CD14-positive monocyte (primary cell): ENCODE measurements around the gene FNDC3B. TPM values are rescaled to one million over a fixed set of nuclear protein-coding genes. Genes with fewer than 3 reads are reported as not detected.

Experiments used
- DNase-seq, 3 donors: peaks; one replicate each; pipeline ENCODE4 v3.0.0-alpha.2; 2011 to 2022
- H2AFZ ChIP-seq: 2 replicates; pipeline ENCODE4 v1.6.0; 2012; ENCODE audit warnings: mild to moderate bottlenecking, low read depth, low read length, inconsistent platforms; ENCODE audit not compliant: insufficient read depth, poor library complexity, severe bottlenecking
- H3K27ac ChIP-seq, 2 donors: 1 replicate in 1 of 2; 2 replicates in 1 of 2; pipeline ENCODE4 v1.5.1; 2012 to 2013; ENCODE audit warnings: low read length in 2 of 2, control low read depth in 1 of 2, inconsistent platforms in 1 of 2, low read depth in 1 of 2, mild to moderate bottlenecking in 1 of 2
- H3K27me3 ChIP-seq, 2 donors: one replicate each; pipeline versions ENCODE4 v1.6.0 to v1.6.1; 2011 to 2013; ENCODE audit warnings: low read length in 2 of 2; ENCODE audit not compliant: control insufficient read depth in 2 of 2, insufficient read depth in 2 of 2
- H3K36me3 ChIP-seq, 2 donors: replicated peaks in 1 of 2; 1 replicate in 1 of 2; 2 replicates in 1 of 2; pipeline versions ENCODE4 v1.5.1 to v1.6.1; 2012 to 2013; ENCODE audit warnings: low read length in 2 of 2, control low read depth in 1 of 2, inconsistent platforms in 1 of 2, mild to moderate bottlenecking in 1 of 2; ENCODE audit not compliant: insufficient read depth in 2 of 2, control insufficient read depth in 1 of 2
- H3K4me1 ChIP-seq, 2 donors: 1 replicate in 1 of 2; 2 replicates in 1 of 2; pipeline versions ENCODE4 v1.5.1 to v1.6.1; 2012 to 2013; ENCODE audit warnings: low read length in 2 of 2, control low read depth in 1 of 2, inconsistent platforms in 1 of 2, mild to moderate bottlenecking in 1 of 2, moderate library complexity in 1 of 2; ENCODE audit not compliant: insufficient read depth in 2 of 2, control insufficient read depth in 1 of 2
- H3K4me2 ChIP-seq: replicated peaks from 2 replicates; pipeline ENCODE3; 2012; ENCODE audit warnings: low read length, moderate library complexity, mild to moderate bottlenecking; ENCODE audit not compliant: poor library complexity, severe bottlenecking; ENCODE audit errors: extremely low read depth
- H3K4me3 ChIP-seq, 3 experiments: fragments of 200-600 bp in 1 of 3; sonication (generic) in 1 of 3; replicated peaks in 1 of 3; 1 replicate in 2 of 3; 2 replicates in 1 of 3; pipeline ENCODE4 v1.5.1; 2011 to 2013; ENCODE audit warnings: low read length in 3 of 3, mild to moderate bottlenecking in 3 of 3, control low read depth in 2 of 3, low read depth in 2 of 3, inconsistent platforms in 1 of 3, moderate library complexity in 1 of 3
- H3K79me2 ChIP-seq: 2 replicates; pipeline ENCODE4 v1.6.0; 2012; ENCODE audit warnings: mild to moderate bottlenecking, control low read depth, inconsistent platforms, low read length, moderate library complexity; ENCODE audit not compliant: insufficient read depth
- H3K9ac ChIP-seq: 2 replicates; pipeline ENCODE4 v1.6.0; 2017; ENCODE audit warnings: low read length, mild to moderate bottlenecking; ENCODE audit not compliant: insufficient read depth, poor library complexity, severe bottlenecking
- H3K9me3 ChIP-seq, 2 donors: replicated peaks in 1 of 2; 1 replicate in 1 of 2; 2 replicates in 1 of 2; pipeline versions ENCODE4 v1.5.1 to v1.6.1; 2012 to 2013; ENCODE audit warnings: low read length in 2 of 2, control low read depth in 1 of 2; ENCODE audit not compliant: control insufficient read depth in 1 of 2, insufficient read depth in 1 of 2
- H4K20me1 ChIP-seq: 2 replicates; pipeline ENCODE4 v1.6.0; 2012; ENCODE audit warnings: mild to moderate bottlenecking, low read length, control low read depth, moderate library complexity; ENCODE audit not compliant: insufficient read depth
- H3K27ac Mint-ChIP-seq, 7 donors: one replicate each; pipeline ENCODE4 v1.8.0; 2020; ENCODE audit warnings: mild to moderate bottlenecking in 7 of 7, mixed read lengths in 7 of 7, moderate library complexity in 6 of 7, inconsistent platforms in 2 of 7
- H3K27me3 Mint-ChIP-seq, 3 donors: one replicate each; pipeline ENCODE4 v1.8.0; 2021 to 2022; ENCODE audit warnings: low read depth in 3 of 3, mild to moderate bottlenecking in 3 of 3, mixed read lengths in 3 of 3, moderate library complexity in 3 of 3, inconsistent platforms in 1 of 3
- H3K36me3 Mint-ChIP-seq, 2 donors: one replicate each; pipeline ENCODE4 v1.8.0; 2020; ENCODE audit warnings: mixed read lengths in 2 of 2, inconsistent platforms in 1 of 2, mild to moderate bottlenecking in 1 of 2
- H3K4me1 Mint-ChIP-seq: one replicate; pipeline ENCODE4 v1.8.0; 2020; ENCODE audit warnings: mild to moderate bottlenecking, mixed read lengths
- H3K4me3 Mint-ChIP-seq, 2 donors: one replicate each; pipeline ENCODE4 v1.8.0; 2020; ENCODE audit warnings: mild to moderate bottlenecking in 2 of 2, mixed read lengths in 2 of 2, moderate library complexity in 1 of 2
- H3K9me3 Mint-ChIP-seq, 7 donors: one replicate each; pipeline ENCODE4 v1.8.0; 2020 to 2022; ENCODE audit warnings: mixed read lengths in 7 of 7, mild to moderate bottlenecking in 6 of 7, moderate library complexity in 6 of 7, inconsistent platforms in 2 of 7
- WGBS: methylation state at CpG from one replicate; pipeline ENCODE4 v1.1.5; 2013; ENCODE audit warnings: missing lambda C conversion rate; ENCODE audit not compliant: insufficient coverage; 5-methylcytosine and 5-hydroxymethylcytosine counted together
- intact Hi-C, 2 donors: fragments of 100-400 bp; cut with micrococcal nuclease; formaldehyde crosslinking; loops; one replicate each; pipeline versions ENCODE4 v1.15.0 to v1.15.1; 2023
- polyA plus RNA-seq, 3 donors: library from polyadenylated mRNA; depleted of rRNA in 1 of 3; unstranded in 2 of 3; stranded (reverse) in 1 of 3; fragments of 300-500 nt in 2 of 3; fragments of >200 nt in 1 of 3; fragmentation: Illumina TruSeq in 2 of 3; gene quantifications; 1 replicate in 2 of 3; 2 replicates in 1 of 3; pipeline ENCODE4 v1.2.3, GENCODE V29; 2012 to 2021
- TF ChIP-seq, protein P1 (sequence below): fragments of 200-600 bp; IDR thresholded peaks from one replicate; pipeline ENCODE4 v1.8.0; 2022; ENCODE audit warnings: antibody characterized with exemption, mild to moderate bottlenecking

Gene FNDC3B
- polyA plus RNA-seq, 3 donors, result 19.6 to 36.1 (median 25.7) TPM

DNA sequence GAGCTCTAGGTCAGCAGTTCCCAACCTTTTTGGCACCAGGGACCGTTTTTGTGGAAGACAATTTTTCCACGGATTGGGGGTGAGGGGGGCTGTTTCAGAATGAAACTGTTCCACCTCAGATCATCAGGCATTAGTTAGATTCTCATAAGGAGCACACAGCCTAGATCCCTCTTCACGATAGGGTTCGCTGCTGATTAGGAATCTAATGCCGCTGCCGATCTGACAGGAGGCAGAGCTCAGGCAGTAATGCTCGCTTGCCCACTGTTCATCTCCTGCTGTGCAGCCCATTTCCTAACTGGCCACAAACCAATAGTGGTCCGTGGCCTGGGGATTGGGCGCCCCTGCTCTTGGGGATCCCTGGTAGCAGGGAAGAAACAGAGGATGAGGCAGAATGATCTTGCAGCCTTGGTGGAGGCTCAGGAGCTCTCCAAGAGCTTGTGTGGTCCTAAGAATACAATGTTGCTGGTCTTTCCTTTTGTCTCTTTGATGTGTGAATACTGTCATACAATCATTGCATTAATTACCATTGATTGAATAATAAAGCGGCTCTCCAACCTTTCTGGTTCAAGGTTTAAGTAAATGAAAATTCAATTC is 183.2 kb downstream of the FNDC3B start:
- 85% methylated on average over 5 of the region's 10 CpGs for WGBS
- Histone ChIP-seq H3K9ac (no peak overlapping the region), H3K9me3 (no peaks in the 10 kb centered on the region), H3K27me3 (no peaks in the 10 kb centered on the region), H2AFZ (no peak overlapping the region), H3K4me1 (peaks cover 7 to 31% of the 10 kb centered on the region in 2 donors), H3K79me2 (peaks cover 100% of the 10 kb centered on the region), H3K36me3 (peaks cover 5 to 23% of the 10 kb centered on the region in 2 donors), H3K27ac (peak overlapping the region in 1 of 2 donors; percentile 59), H3K4me3 (no peak overlapping the region), H3K4me2 (no peak overlapping the region), H4K20me1 (peaks cover 91% of the 10 kb centered on the region)
- peak overlapping the region in 6 of 7 donors; percentile 6 to 79 (median 46) for H3K27ac Mint-ChIP-seq
- no peaks in the 10 kb centered on the region for H3K27me3 Mint-ChIP-seq
- TF ChIP-seq, protein P1, sequence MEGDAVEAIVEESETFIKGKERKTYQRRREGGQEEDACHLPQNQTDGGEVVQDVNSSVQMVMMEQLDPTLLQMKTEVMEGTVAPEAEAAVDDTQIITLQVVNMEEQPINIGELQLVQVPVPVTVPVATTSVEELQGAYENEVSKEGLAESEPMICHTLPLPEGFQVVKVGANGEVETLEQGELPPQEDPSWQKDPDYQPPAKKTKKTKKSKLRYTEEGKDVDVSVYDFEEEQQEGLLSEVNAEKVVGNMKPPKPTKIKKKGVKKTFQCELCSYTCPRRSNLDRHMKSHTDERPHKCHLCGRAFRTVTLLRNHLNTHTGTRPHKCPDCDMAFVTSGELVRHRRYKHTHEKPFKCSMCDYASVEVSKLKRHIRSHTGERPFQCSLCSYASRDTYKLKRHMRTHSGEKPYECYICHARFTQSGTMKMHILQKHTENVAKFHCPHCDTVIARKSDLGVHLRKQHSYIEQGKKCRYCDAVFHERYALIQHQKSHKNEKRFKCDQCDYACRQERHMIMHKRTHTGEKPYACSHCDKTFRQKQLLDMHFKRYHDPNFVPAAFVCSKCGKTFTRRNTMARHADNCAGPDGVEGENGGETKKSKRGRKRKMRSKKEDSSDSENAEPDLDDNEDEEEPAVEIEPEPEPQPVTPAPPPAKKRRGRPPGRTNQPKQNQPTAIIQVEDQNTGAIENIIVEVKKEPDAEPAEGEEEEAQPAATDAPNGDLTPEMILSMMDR, result no peak
- H3K9me3 Mint-ChIP-seq, result no peaks in the 10 kb centered on the region
- H3K36me3 Mint-ChIP-seq, result peaks cover 17 to 21% of the 10 kb centered on the region in 2 donors
- DNase-seq, result no peak
- H3K4me1 Mint-ChIP-seq, result peaks cover 43% of the 10 kb centered on the region
- H3K4me3 Mint-ChIP-seq, result no peak overlapping the region
- intact Hi-C loops, result no loop called here

GRCh38 chr3:172223870-172224269 is 184.5 kb downstream of the FNDC3B start:
- Mint-ChIP-seq H3K4me1 (peaks cover 30% of the 10 kb centered on the region), H3K9me3 (no peaks in the 10 kb centered on the region), H3K36me3 (peaks cover 29 to 34% of the 10 kb centered on the region in 2 donors), H3K27ac (peak overlapping the region in 1 of 7 donors; percentile 22), H3K4me3 (no peak overlapping the region), H3K27me3 (no peaks in the 10 kb centered on the region)
- no peak for DNase-seq
- Histone ChIP-seq H3K4me2 (no peak overlapping the region), H3K27ac (no peak overlapping the region), H2AFZ (no peak overlapping the region), H3K9ac (no peak overlapping the region), H4K20me1 (peaks cover 84% of the 10 kb centered on the region), H3K27me3 (no peaks in the 10 kb centered on the region), H3K4me3 (no peak overlapping the region), H3K79me2 (peaks cover 100% of the 10 kb centered on the region), H3K9me3 (no peaks in the 10 kb centered on the region), H3K36me3 (peaks cover 8 to 36% of the 10 kb centered on the region in 2 donors), H3K4me1 (peaks cover 3 to 22% of the 10 kb centered on the region in 2 donors)
- intact Hi-C loops, result no loop called here
- TF ChIP-seq, protein P1, result no peak
- WGBS, result no CpG with 5 or more reads among the region's 4 CpGs
